GM23248 (cell line): Measurements from ENCODE around the gene UST.

ENCODE experiments used
- EZH2 ChIP-seq: fragments of 200-600 bp; sonication (generic); IDR thresholded peaks from 2 replicates; pipeline ENCODE4 v1.6.1; 2018; ENCODE audit warnings: antibody characterized with exemption, mild to moderate bottlenecking; ENCODE audit not compliant: insufficient read depth, poor library complexity, severe bottlenecking
- EZH2phosphoT487 ChIP-seq: fragments of 200-600 bp; sonication (generic); IDR thresholded peaks from 2 replicates; pipeline ENCODE4 v1.6.1; 2018; ENCODE audit warnings: antibody characterized with exemption, moderate library complexity, mild to moderate bottlenecking, low read depth; ENCODE audit not compliant: insufficient read depth

DNA sequence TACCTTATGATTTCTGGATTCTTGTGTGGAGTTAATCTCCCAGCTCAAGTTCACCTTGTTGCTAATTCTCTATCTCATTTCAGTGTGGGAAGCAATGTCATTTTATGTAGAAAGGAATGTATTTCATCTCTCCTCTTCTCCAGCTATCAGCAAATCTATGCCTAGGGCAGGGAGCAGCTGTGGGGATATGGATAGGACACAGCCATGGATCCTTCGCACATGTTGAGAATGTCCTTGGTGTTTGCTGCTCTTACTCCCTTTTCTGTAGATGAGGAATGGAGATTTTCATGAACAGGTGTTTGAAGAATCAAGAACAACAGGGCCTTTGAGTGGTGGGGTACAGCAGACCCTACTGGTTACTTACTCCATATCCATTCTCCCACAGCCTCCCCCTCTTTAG is 182.0 kb downstream of the UST start:
- TF ChIP-seq EZH2 = no peak
- TF ChIP-seq EZH2phosphoT487 = no peak
